ENCODE results near the gene NR3C2.
"Not testable (repeated sequence)": the region's sequence is repeated elsewhere in the genome, so short reads cannot be mapped to it uniquely, and the experiment has no call there.

The NR3C2 gene

GRCh38 chr4:148330161-148330560 lies 112.1 kb downstream of the NR3C2 start:
- TF ChIP-seq CTCF (IDR thresholded peaks at IDR 0.05; ENCODE audit: insufficient read depth, low read depth, low read length, missing control alignments) = no peak
- no peak for DNase-seq (ENCODE audit: low read depth)
- no peak overlapping the region for H3K4me3 ChIP-seq (ENCODE audit: low read depth, low read length)

- H3K4me3 ChIP-seq (ENCODE audit: low read depth, low read length) = no peak overlapping the region
- no peak for TF ChIP-seq CTCF (IDR thresholded peaks at IDR 0.05; ENCODE audit: insufficient read depth, low read depth, low read length, missing control alignments)
- DNase-seq (ENCODE audit: low read depth) = no peak
Measured at GRCh38 chr4:148329751-148330150, 112.5 kb downstream of the NR3C2 start.

GRCh38 chr4:148327683-148328082 lies 114.5 kb downstream of the NR3C2 start:
- DNase-seq (ENCODE audit: low read depth) = no peak
- no peak for TF ChIP-seq CTCF (IDR thresholded peaks at IDR 0.05; ENCODE audit: insufficient read depth, low read depth, low read length, missing control alignments)
- no peak overlapping the region for H3K4me3 ChIP-seq (ENCODE audit: low read depth, low read length)

GRCh38 chr4:148323316-148323715 lies 118.9 kb downstream of the NR3C2 start:
- not testable (repeated sequence) for H3K4me3 ChIP-seq (ENCODE audit: low read depth, low read length); DNase-seq (ENCODE audit: low read depth)

GRCh38 chr4:148315049-148315448 lies 127.2 kb downstream of the NR3C2 start:
- no peak for TF ChIP-seq CTCF (IDR thresholded peaks at IDR 0.05; ENCODE audit: insufficient read depth, low read depth, low read length, missing control alignments)
- DNase-seq (ENCODE audit: low read depth) = no peak
- H3K4me3 ChIP-seq (ENCODE audit: low read depth, low read length) = no peak overlapping the region

- no peak for DNase-seq (ENCODE audit: low read depth)
- TF ChIP-seq CTCF (IDR thresholded peaks at IDR 0.05; ENCODE audit: insufficient read depth, low read depth, low read length, missing control alignments) = no peak
Measured at GRCh38 chr4:148312956-148313490, 129.2 kb downstream of the NR3C2 start.

GRCh38 chr4:148311526-148311925 lies 130.7 kb downstream of the NR3C2 start:
- no peak for TF ChIP-seq CTCF (IDR thresholded peaks at IDR 0.05; ENCODE audit: insufficient read depth, low read depth, low read length, missing control alignments)
- H3K4me3 ChIP-seq (ENCODE audit: low read depth, low read length) = no peak overlapping the region
- DNase-seq (ENCODE audit: low read depth) = no peak

More at GRCh38 chr4:148312956-148313490, 129.2 kb downstream of the NR3C2 start:
- no peak overlapping the region for H3K4me3 ChIP-seq (ENCODE audit: low read depth, low read length)
